Measurements from ENCODE around the gene WASF3.

DNA sequence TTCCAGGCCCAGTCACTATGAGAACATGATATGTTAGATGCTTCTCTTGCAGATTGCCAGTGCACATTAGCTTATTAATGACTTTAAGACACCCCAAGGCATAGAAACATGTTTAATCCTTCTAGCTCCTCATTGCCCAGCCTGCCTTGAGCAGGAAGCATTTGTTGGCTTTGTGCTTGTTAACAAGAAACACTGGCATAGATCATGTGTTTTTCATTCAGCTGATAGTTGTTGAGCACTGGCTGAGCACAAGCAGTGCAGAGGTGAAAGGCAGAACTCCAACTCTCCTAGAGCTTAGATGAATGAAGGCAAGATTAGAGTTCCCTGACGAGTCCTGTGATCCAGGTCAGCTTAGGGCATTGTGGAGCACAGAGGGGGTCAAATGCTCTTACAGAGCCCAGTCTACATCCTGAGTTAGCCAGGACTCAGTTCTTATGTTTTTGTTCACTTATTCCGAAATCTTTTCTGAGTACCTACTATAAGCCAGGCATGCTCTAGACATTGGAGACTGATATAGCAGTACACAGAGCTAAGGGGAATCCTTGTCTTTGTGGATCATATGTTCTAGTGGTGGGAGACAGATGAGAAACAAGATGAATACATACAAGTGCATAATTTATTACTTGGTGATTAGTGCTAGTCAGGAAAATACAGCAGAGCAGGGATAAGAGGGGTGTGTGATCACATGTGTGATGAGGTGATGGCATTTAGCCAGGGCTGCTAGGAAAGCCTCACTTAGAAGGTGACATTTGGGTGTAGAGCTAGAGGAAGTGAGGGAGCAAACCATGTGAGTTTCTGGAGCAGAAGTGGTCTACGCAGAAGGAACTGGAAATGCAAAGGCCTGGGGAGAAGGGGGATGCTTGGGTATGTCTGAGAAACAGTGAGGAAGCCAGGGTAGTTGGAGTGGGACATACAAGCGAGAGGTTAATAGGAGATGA, 101.2 kb downstream of the WASF3 start:
- TF ChIP-seq POLR2AphosphoS5 (IDR thresholded peaks at IDR 0.05; ENCODE audit: low read length) (no peak), BHLHE40 (IDR thresholded peaks at IDR 0.05; ENCODE audit: borderline replicate concordance in 1 of 2, low read depth in 2 of 2, low read length in 1 of 2) (no peak)
- TF ChIP-seq, protein P1, sequence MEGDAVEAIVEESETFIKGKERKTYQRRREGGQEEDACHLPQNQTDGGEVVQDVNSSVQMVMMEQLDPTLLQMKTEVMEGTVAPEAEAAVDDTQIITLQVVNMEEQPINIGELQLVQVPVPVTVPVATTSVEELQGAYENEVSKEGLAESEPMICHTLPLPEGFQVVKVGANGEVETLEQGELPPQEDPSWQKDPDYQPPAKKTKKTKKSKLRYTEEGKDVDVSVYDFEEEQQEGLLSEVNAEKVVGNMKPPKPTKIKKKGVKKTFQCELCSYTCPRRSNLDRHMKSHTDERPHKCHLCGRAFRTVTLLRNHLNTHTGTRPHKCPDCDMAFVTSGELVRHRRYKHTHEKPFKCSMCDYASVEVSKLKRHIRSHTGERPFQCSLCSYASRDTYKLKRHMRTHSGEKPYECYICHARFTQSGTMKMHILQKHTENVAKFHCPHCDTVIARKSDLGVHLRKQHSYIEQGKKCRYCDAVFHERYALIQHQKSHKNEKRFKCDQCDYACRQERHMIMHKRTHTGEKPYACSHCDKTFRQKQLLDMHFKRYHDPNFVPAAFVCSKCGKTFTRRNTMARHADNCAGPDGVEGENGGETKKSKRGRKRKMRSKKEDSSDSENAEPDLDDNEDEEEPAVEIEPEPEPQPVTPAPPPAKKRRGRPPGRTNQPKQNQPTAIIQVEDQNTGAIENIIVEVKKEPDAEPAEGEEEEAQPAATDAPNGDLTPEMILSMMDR (IDR thresholded peaks at IDR 0.05 in 2 of 3, conservative IDR thresholded peaks at IDR 0.05 in 1 of 3; ENCODE audit: control insufficient read depth in 2 of 3, extremely low read depth in 1 of 3, insufficient read depth in 1 of 3, low read depth in 3 of 3, low read length in 3 of 3) = no peak
- TF ChIP-seq, protein P2, sequence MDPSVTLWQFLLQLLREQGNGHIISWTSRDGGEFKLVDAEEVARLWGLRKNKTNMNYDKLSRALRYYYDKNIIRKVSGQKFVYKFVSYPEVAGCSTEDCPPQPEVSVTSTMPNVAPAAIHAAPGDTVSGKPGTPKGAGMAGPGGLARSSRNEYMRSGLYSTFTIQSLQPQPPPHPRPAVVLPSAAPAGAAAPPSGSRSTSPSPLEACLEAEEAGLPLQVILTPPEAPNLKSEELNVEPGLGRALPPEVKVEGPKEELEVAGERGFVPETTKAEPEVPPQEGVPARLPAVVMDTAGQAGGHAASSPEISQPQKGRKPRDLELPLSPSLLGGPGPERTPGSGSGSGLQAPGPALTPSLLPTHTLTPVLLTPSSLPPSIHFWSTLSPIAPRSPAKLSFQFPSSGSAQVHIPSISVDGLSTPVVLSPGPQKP (IDR thresholded peaks at IDR 0.05; ENCODE audit: low read depth, low read length) = no peak
